GM10248 (cell line): ENCODE results near the gene RGS14.

Experiments used
- CTCF ChIA-PET: fragments of 300-600 bp; sonication (Branson Sonifier 250); formaldehyde crosslinking; extraction: SDS; loops from one replicate; lab custom pipeline; 2021; ENCODE audit warnings: antibody characterized with exemption; lab: Yijun Ruan, JAX
- POLR2A ChIA-PET: fragments of 350-650 bp; sonication (Branson Sonifier 250); formaldehyde crosslinking; extraction: SDS; loops from one replicate; lab custom pipeline; 2020; ENCODE audit warnings: antibody characterized with exemption; lab: Yijun Ruan, JAX
- DNase-seq: peaks from one replicate; pipeline ENCODE4 v3.0.0; 2012; ENCODE audit errors: extremely low spot score
- TF ChIP-seq, protein P1 (sequence below): IDR thresholded peaks from 2 replicates; pipeline ENCODE4 v1.5.1; 2012; ENCODE audit warnings: mild to moderate bottlenecking, low read depth; ENCODE audit errors: extremely low read depth, missing control alignments, control extremely low read depth

RGS14 gene

DNA sequence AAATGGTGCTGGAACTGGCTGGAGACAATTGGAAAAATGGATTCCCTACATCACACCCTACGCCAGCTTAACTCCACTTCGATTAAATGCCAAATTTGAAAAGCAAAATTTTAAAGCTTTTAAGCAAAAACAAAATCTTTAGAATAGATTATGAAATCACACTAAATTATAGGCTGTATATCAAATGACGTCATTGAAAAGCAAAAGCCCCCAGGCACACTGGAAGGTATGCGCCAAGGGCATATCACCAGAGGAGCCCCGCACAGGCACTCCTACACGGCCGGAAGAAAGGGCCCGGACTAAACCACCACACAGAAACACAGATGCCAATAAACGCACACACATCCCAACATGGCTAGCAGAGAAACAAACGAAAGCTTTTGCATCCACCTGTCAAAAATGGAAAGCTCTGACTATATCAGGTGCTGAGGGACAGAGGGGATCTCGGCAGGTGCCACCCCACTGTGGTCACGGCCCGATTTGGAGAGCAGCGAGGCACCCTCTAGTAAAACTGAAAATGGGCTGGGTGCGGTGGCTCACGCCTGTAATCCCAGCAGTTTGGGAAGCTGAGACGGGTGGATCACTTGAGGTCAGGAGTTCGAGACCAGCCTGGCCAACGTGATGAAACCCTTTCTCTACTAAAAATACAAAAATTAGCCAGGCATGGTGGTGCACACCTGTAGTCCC is 29.0 kb upstream of the RGS14 start:
- no peak for DNase-seq
- POLR2A ChIA-PET, result no interaction called here
- CTCF ChIA-PET, result interaction anchor here (1.0 to 4.7 kb wide), 5 partner anchors 9 to 127 kb away, joined by 3 to 20 read pairs (median 10); no protein-coding TSS in a partner anchor
- TF ChIP-seq, protein P1, sequence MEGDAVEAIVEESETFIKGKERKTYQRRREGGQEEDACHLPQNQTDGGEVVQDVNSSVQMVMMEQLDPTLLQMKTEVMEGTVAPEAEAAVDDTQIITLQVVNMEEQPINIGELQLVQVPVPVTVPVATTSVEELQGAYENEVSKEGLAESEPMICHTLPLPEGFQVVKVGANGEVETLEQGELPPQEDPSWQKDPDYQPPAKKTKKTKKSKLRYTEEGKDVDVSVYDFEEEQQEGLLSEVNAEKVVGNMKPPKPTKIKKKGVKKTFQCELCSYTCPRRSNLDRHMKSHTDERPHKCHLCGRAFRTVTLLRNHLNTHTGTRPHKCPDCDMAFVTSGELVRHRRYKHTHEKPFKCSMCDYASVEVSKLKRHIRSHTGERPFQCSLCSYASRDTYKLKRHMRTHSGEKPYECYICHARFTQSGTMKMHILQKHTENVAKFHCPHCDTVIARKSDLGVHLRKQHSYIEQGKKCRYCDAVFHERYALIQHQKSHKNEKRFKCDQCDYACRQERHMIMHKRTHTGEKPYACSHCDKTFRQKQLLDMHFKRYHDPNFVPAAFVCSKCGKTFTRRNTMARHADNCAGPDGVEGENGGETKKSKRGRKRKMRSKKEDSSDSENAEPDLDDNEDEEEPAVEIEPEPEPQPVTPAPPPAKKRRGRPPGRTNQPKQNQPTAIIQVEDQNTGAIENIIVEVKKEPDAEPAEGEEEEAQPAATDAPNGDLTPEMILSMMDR, result no peak

DNA sequence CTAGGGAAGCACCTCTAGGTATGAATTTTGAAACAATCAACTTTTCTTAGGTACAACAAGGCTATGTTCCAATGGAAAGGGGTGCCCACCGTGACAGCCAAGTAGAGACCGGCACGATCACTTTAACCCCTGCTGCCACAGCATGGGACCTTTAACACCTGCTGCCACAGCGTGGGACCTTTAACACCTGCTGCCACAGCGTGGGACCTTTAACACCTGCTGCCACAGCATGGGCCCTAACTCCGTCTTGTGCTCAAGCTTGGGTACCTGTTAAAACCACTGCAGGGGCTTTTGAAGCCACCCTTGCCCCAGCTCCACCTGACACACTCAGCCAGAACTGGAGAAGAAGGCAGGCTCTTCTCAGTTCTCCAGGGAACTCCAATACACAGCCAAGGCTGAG is 27.8 kb upstream of the RGS14 start:
- ChIA-PET CTCF (interaction anchor here (0.8 to 3.5 kb wide), 5 partner anchors 12 to 218 kb away, joined by 3 to 17 read pairs (median 3); partner anchors contain the start of gene MXD3), POLR2A (no interaction called here)
- TF ChIP-seq, protein P1, result no peak
- no peak for DNase-seq

DNA sequence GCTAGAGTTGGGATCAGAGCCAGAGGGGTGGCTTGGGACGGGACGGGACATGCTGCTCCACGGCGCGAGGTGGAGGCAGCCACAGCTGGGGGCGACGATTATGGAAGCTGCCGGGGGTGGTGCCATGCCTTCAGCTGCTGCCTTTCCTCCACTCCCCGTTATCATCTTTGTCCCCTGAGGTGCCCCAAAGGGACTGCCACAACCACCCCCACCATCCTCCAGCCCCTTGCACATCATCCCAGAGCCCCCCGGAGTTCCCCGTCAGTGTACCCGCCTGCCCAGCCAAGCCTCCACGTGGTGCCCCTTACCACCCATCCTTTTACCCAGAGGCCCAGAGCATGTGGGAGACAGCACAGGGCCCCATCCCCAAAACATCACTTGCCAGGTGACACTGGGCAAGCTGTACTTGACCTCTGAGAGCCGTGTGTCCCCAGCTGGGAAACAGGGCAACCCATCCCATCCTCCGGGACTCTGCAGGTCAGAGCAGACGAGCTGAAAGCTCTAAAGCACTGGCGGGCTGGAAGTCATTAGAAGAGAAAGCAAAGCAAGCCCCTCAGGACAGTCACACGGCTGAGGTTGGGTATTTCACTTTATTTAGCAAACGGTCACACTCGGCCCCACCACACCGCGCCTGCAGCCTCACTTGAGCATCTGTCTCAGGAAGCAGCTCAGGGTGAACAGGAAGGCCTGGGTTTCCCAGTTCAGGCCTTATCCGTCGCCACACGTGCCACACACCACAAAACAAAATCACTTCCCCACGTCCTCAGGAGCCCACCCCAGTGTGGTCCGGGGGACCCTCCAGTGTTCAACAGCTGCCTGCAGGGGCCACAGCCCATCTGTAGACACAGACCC is 26.5 kb upstream of the RGS14 start:
- ChIA-PET CTCF (interaction anchor here (0.9 to 3.5 kb wide), 7 partner anchors 9 to 58 kb away, joined by 3 to 17 read pairs (median 3); partner anchors contain the start of gene MXD3), POLR2A (no interaction called here)
- TF ChIP-seq, protein P1, result no peak
- DNase-seq, result no peak

DNA sequence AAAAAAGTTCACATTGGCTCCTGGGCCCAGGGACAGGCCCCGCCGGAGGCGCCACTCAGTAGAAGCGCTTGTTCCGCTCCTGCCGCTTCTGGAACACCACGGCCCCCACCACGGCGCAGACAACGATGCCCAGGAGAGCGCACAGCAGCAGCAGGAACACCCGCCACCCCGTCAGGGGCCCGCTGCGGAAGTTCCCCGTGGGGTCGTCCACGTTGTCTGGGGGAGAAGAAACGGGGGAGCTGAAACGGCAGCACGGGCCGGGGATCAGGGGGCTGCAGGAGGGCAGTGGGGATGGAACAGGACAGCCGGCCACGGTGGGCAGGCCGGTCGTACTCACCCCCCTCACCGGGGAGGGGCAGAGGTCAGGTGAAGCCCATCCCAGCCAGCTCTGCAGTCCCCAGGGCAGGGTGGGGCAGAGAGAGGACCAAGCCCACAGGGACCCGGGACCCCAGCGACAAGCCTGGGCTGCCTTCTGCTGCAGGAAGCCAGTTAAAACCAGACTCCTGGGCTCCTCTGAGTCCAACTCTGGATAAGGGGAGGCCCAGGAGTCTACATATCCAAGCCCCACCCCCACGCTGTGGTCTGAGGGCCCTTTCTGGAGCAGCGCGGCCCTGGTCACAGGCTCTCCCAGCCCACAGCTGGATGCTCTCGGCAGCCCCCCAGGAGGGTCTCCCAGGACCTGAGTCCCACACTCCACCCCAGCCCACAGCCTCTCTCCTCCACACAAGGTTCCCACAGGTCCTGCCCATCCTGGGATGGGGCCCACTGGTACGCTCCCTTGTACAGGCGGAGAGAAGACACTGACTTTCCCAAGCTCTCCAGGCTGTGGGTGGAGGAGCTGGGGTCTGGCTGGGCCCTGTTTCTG is 25.5 kb upstream of the RGS14 start:
- TF ChIP-seq, protein P1, result no peak
- ChIA-PET POLR2A (no interaction called here), CTCF (interaction anchor here (1.1 to 3.5 kb wide), 7 partner anchors 9 to 27 kb away, joined by 3 to 17 read pairs (median 3); partner anchors contain the start of genes LMAN2 and MXD3)
- DNase-seq, result no peak

DNA sequence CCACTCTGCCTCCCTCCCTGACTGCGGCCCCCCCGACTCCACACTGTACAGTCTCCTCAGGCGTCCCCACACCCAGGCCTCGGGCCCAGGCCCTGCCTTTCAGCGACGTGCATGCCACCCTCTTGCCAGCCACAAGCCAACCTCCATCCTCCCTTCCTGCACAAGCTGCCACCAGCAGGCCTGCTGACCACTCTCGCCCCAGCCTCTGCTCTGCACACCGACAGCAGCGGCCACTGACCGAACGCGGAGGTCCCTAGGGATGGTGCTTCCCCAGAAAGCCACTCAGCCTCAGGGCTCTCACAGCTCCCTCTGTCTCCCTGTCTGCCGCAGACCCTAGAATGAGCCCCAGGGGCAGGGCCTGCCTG is 24.8 kb upstream of the RGS14 start:
- ChIA-PET CTCF (interaction anchor here (1.2 to 3.5 kb wide), 4 partner anchors 9 to 26 kb away, joined by 3 to 17 read pairs (median 5); partner anchors contain the start of genes LMAN2 and MXD3), POLR2A (no interaction called here)
- DNase-seq, result no peak
- TF ChIP-seq, protein P1, result no peak
